ENCODE data around the gene ARHGAP8.

- TF ChIP-seq HNF1B (CRISPR knock-in tag; IDR thresholded peaks at IDR 0.05) = no peak
- TF ChIP-seq MXD4 (CRISPR knock-in tag; IDR thresholded peaks at IDR 0.05) = no peak
- no peak for TF ChIP-seq ZNF597 (CRISPR knock-in tag; IDR thresholded peaks at IDR 0.05)
- TF ChIP-seq BHLHE40 (IDR thresholded peaks at IDR 0.05; ENCODE audit: low read length) = no peak
- no peak for TF ChIP-seq MXI1 (IDR thresholded peaks at IDR 0.05; ENCODE audit: borderline replicate concordance, low read depth, low read length)
- TF ChIP-seq POLR2G (IDR thresholded peaks at IDR 0.05; ENCODE audit: low read depth, low read length) = no peak
- no peak for TF ChIP-seq POLR2AphosphoS5 (IDR thresholded peaks at IDR 0.05; ENCODE audit: low read depth, low read length)
- TF ChIP-seq PAXIP1 (CRISPR knock-in tag; conservative IDR thresholded peaks at IDR 0.05) = no peak
- TF ChIP-seq EZH2 (conservative IDR thresholded peaks at IDR 0.05; ENCODE audit: low read depth, low read length) = no peak
- TF ChIP-seq JUN (CRISPR knock-in tag; IDR thresholded peaks at IDR 0.05) = no peak
These were observed 63.0 kb downstream of the ARHGAP8 start for GRCh38 chr22:44815099-44816070.
